Stomach (tissue), 9 donors: Measurements from ENCODE around the gene PGLYRP2. TPM values are rescaled to one million over a fixed set of nuclear protein-coding genes. Genes with fewer than 3 reads are reported as not detected.

Experiments
- DNase-seq, 2 donors: peaks; one replicate each; pipeline versions ENCODE4 v3.0.0 to v3.0.0-alpha.2; 2013 to 2019
- H3K27ac ChIP-seq, 5 donors: fragments of 200-600 bp in 4 of 5; sonication (generic) in 4 of 5; one replicate each; pipeline ENCODE4 v1.5.1; 2013 to 2019; ENCODE audit warnings: mild to moderate bottlenecking in 1 of 5, moderate library complexity in 1 of 5
- H3K27me3 ChIP-seq, 3 donors: fragments of 200-600 bp; sonication (generic); one replicate each; pipeline ENCODE4 v1.5.1; 2017 to 2019; ENCODE audit warnings: mixed run types in 1 of 3
- H3K36me3 ChIP-seq, 4 donors: fragments of 200-600 bp; sonication (generic); 1 replicate in 3 of 4; 2 replicates in 1 of 4; pipeline ENCODE4 v1.5.1; 2016 to 2019
- H3K4me1 ChIP-seq, 4 donors: fragments of 200-600 bp; sonication (generic); one replicate each; pipeline ENCODE4 v1.5.1; 2016 to 2019
- H3K4me3 ChIP-seq, 4 donors: fragments of 200-600 bp; sonication (generic) in 3 of 4; one replicate each; pipeline ENCODE4 v1.5.1; 2016 to 2019; ENCODE audit warnings: mild to moderate bottlenecking in 1 of 4
- H3K9me3 ChIP-seq, 4 donors: fragments of 200-600 bp; sonication (generic); one replicate each; pipeline ENCODE4 v1.5.1; 2016 to 2019
- EP300 ChIP-seq: sonication (generic); formaldehyde crosslinking; IDR thresholded peaks from one replicate; pipeline ENCODE4 v1.6.1; 2017; ENCODE audit warnings: antibody characterized with exemption
- POLR2A ChIP-seq, 4 donors: fragments of 450-650 bp; IDR thresholded peaks; one replicate each; pipeline ENCODE4 v1.6.1; 2016; ENCODE audit warnings: antibody characterized with exemption in 4 of 4, control low read depth in 2 of 4, mild to moderate bottlenecking in 1 of 4, moderate library complexity in 1 of 4
- POLR2AphosphoS5 ChIP-seq, 3 donors: sonication (generic); formaldehyde crosslinking; IDR thresholded peaks; one replicate each; pipeline ENCODE4 v1.6.1; 2016; ENCODE audit warnings: antibody characterized with exemption in 3 of 3
- WGBS, 5 donors: extraction: QIAGEN DNeasy Blood & Tissue Kit in 3 of 5; methylation state at CpG; one replicate each; pipeline versions ENCODE4 v1.1.5 to v1.1.7; 2013 to 2018; 5-methylcytosine and 5-hydroxymethylcytosine counted together
- intact Hi-C: fragments of 100-400 bp; cut with DNase I; formaldehyde crosslinking; loops from one replicate; pipeline ENCODE4 v1.15.1; 2023; ENCODE audit warnings: low total_unique reads
- polyA plus RNA-seq, 3 donors: library from polyadenylated mRNA; stranded (reverse); fragments of 200-250 nt; gene quantifications; one replicate each; pipeline ENCODE4 v1.2.3, GENCODE V29; 2013
- small RNA-seq, 4 donors: library from RNA; depleted of rRNA; stranded (forward); fragments of <200 nt; gene quantifications; one replicate each; pipeline ENCODE3, GENCODE V24; 2016
- total RNA-seq, 5 donors: library from RNA; depleted of rRNA; stranded (reverse); fragments of >200 nt; gene quantifications; one replicate each; pipeline versions ENCODE4 v1.1.0 to v1.2.3, GENCODE V29; 2014 to 2016
- TF ChIP-seq, protein P1 (sequence below), 7 experiments: fragments of 450-650 bp in 4 of 7; fragments of 200-600 bp in 3 of 7; sonication (generic) in 3 of 7; IDR thresholded peaks; one replicate each; pipeline ENCODE4 v1.5.1; 2016 to 2019; ENCODE audit warnings: antibody characterized with exemption in 7 of 7, control low read depth in 2 of 7, mild to moderate bottlenecking in 1 of 7
- donor health status: healthy with polysubstance abuse.
- donor health status: Bipolar disorder and iron deficiency.
- donor health status: healthy.

PGLYRP2 gene
- total and polyA plus RNA-seq, 8 donors: not detected

DNA sequence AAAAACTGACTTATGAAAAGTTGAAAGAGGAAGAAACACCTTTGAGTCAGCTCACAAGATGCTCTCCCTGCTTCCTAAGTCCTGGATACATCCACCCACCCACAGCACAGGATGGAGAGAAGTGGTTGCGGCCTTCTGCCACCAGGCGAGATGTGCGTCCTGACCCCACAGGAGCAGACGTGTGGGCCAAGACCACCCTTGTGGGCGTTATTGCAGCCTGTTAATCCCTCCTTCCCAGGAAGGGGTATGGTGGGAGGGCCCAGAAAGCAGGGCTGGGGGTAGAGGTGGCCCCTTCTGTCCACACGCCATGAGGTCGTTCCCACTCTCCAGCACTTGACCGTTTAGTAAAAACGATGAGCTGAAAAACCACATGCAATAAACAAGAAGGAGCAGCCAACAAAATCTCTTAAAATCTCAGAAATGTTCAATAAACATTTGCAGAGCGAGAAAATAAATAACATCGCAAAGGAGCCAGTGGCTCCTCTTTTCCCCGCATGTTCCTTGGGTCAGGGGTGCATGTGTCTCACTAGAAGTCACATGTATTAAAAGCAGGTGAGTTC lies 58.1 kb downstream of the PGLYRP2 start:
- no peak for DNase-seq
- Histone ChIP-seq H3K4me1 (peaks cover 41 to 57% (median 52%) of the 10 kb centered on the region in 4 donors), H3K4me3 (no peak overlapping the region), H3K36me3 (peaks cover 35 to 42% (median 41%) of the 10 kb centered on the region in 4 donors), H3K27ac (peak overlapping the region; percentile 59 to 82 (median 66)), H3K27me3 (no peaks in the 10 kb centered on the region), H3K9me3 (peaks cover 0 to 7% (median 0%) of the 10 kb centered on the region in 4 donors)
- WGBS, 5 donors: 55 to 75% (median 65%) methylated on average over 12 of the region's 12 CpGs
- TF ChIP-seq, protein P1, sequence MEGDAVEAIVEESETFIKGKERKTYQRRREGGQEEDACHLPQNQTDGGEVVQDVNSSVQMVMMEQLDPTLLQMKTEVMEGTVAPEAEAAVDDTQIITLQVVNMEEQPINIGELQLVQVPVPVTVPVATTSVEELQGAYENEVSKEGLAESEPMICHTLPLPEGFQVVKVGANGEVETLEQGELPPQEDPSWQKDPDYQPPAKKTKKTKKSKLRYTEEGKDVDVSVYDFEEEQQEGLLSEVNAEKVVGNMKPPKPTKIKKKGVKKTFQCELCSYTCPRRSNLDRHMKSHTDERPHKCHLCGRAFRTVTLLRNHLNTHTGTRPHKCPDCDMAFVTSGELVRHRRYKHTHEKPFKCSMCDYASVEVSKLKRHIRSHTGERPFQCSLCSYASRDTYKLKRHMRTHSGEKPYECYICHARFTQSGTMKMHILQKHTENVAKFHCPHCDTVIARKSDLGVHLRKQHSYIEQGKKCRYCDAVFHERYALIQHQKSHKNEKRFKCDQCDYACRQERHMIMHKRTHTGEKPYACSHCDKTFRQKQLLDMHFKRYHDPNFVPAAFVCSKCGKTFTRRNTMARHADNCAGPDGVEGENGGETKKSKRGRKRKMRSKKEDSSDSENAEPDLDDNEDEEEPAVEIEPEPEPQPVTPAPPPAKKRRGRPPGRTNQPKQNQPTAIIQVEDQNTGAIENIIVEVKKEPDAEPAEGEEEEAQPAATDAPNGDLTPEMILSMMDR (IDR thresholded peaks at IDR 0.05): no peak
- no peak for TF ChIP-seq POLR2A (IDR thresholded peaks at IDR 0.05)
- no peak for TF ChIP-seq EP300
- no peak for TF ChIP-seq POLR2AphosphoS5 (IDR thresholded peaks at IDR 0.05)
- intact Hi-C loops: no loop called here

DNA sequence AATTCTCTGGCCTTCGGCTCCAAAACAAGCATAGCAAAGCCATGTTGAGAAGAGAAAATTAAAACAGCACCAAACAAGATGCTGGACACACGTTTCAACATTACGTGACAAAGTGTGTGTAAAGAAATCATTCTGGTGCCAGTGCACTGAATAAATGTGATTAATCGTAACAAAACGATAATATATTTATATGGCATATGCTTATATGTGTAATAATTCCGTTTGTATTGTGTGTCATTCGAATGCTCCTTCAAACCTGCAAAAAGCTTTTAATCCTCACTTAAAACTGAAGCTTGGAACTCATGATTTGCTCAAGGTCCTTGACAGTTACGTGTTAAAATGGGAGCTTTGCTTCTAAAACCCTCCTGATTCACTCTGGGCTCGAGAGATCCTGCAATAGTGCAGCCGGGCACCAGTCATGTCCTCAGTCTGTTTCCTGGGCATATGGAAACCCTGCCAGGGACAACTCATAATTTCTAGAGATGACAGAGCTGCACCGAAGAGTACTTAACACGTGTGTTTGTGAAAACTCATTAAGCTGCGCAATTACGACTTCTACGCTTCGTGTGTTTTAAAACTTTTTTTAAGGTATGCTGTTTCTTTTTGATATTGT lies 59.8 kb downstream of the PGLYRP2 start:
- Histone ChIP-seq H3K9me3 (peaks cover 0 to 7% (median 0%) of the 10 kb centered on the region in 4 donors), H3K4me3 (peak overlapping the region; percentile 80 to 99 (median 98)), H3K4me1 (peaks cover 43 to 72% (median 65%) of the 10 kb centered on the region in 4 donors), H3K36me3 (peaks cover 22 to 39% (median 30%) of the 10 kb centered on the region in 4 donors), H3K27me3 (no peaks in the 10 kb centered on the region), H3K27ac (peak overlapping the region in 4 of 5 donors; percentile 88 to 94 (median 92))
- WGBS, 5 donors: 28 to 33% (median 29%) methylated on average over 16 of the region's 16 CpGs
- intact Hi-C loops: loop anchor here (5.0 kb wide), 1 partner anchor 42 kb away; the partner anchor contains the start of gene AKAP8
- DNase-seq: no peak
- TF ChIP-seq POLR2AphosphoS5 (IDR thresholded peaks at IDR 0.05) (no peak), POLR2A (IDR thresholded peaks at IDR 0.05) (no peak), EP300 (no peak)
- TF ChIP-seq, protein P1 (IDR thresholded peaks at IDR 0.05): no peak

Small RNA genes within 50 kb of the gene (small RNA-seq; reads per million reads assigned to genes)
- 0 reads per million in 4 donors for gene MIR1470

Other genes starting within 250 kb of the PGLYRP2 start
- gene EPHX3, start 247.1 kb downstream of the PGLYRP2 start, total RNA-seq: 1 to 10 TPM in 2 of 5 donors, not detected in 3; 1.1 to 4.2 TPM
- gene EPHX3, start 247.1 kb downstream of the PGLYRP2 start, polyA plus RNA-seq: 10 to 100 TPM in 1 of 3 donors, under 1 TPM in 1, not detected in 1; 0.31 to 12.8 TPM
- 100 to 1,000 TPM in 1 of 5 donors, 10 to 100 TPM in 4; 14.7 to 113 (median 49.7) TPM for gene BRD4, start 147.0 kb downstream of the PGLYRP2 start, total RNA-seq
- gene BRD4, start 147.0 kb downstream of the PGLYRP2 start, polyA plus RNA-seq: 10 to 100 TPM; 10.6 to 21.1 (median 14.8) TPM
- 10 to 100 TPM; 19.8 to 38.7 (median 23.7) TPM for gene AKAP8, start 99.7 kb downstream of the PGLYRP2 start, total RNA-seq
- gene AKAP8, start 99.7 kb downstream of the PGLYRP2 start, polyA plus RNA-seq: 10 to 100 TPM in 2 of 3 donors, 1 to 10 TPM in 1; 9.5 to 14.1 (median 13.7) TPM
- 100 to 1,000 TPM in 3 of 5 donors, 10 to 100 TPM in 2; 67.8 to 320 (median 120) TPM for gene AKAP8L, start 60.5 kb downstream of the PGLYRP2 start, total RNA-seq
- gene AKAP8L, start 60.5 kb downstream of the PGLYRP2 start, polyA plus RNA-seq: 100 to 1,000 TPM in 1 of 3 donors, 10 to 100 TPM in 2; 73.4 to 106 (median 73.7) TPM
- 100 to 1,000 TPM in 1 of 5 donors, 10 to 100 TPM in 4; 15.2 to 124 (median 60.3) TPM for gene WIZ, start 29.5 kb downstream of the PGLYRP2 start, total RNA-seq
- gene WIZ, start 29.5 kb downstream of the PGLYRP2 start, polyA plus RNA-seq: 10 to 100 TPM; 13.9 to 16.1 (median 14.2) TPM
- gene RASAL3, start 15.0 kb downstream of the PGLYRP2 start, total RNA-seq: 10 to 100 TPM in 2 of 5 donors, 1 to 10 TPM in 3; 1.1 to 21.2 (median 7.8) TPM
- gene RASAL3, start 15.0 kb downstream of the PGLYRP2 start, polyA plus RNA-seq: 1 to 10 TPM; 2.1 to 3.5 (median 2.5) TPM
- 10 to 100 TPM in 1 of 5 donors, 1 to 10 TPM in 1, under 1 TPM in 1, not detected in 2; 0.14 to 21.6 (median 1.8) TPM for gene CYP4F22, start 29.0 kb upstream of the PGLYRP2 start, total RNA-seq
- gene CYP4F22, start 29.0 kb upstream of the PGLYRP2 start, polyA plus RNA-seq: 1 to 10 TPM in 1 of 3 donors, under 1 TPM in 2; 0.12 to 1.1 (median 0.35) TPM
- not detected for gene CYP4F8, start 135.7 kb upstream of the PGLYRP2 start, total RNA-seq
- gene CYP4F8, start 135.7 kb upstream of the PGLYRP2 start, polyA plus RNA-seq: not detected
- gene CYP4F3, start 161.4 kb upstream of the PGLYRP2 start, total RNA-seq: 100 to 1,000 TPM in 1 of 5 donors, 10 to 100 TPM in 2, 1 to 10 TPM in 2; 4.9 to 100 (median 20.6) TPM
- gene CYP4F3, start 161.4 kb upstream of the PGLYRP2 start, polyA plus RNA-seq: 1 to 10 TPM in 1 of 3 donors, under 1 TPM in 2; 0.25 to 5.4 (median 0.31) TPM
- gene CYP4F12, start 193.6 kb upstream of the PGLYRP2 start, total RNA-seq: 100 to 1,000 TPM in 1 of 5 donors, 10 to 100 TPM in 4; 16.1 to 113 (median 38.2) TPM
- gene CYP4F12, start 193.6 kb upstream of the PGLYRP2 start, polyA plus RNA-seq: 10 to 100 TPM in 2 of 3 donors, 1 to 10 TPM in 1; 2.5 to 47.1 (median 10.2) TPM
- gene OR10H2, start 248.5 kb upstream of the PGLYRP2 start, total RNA-seq: not detected
- not detected for gene OR10H2, start 248.5 kb upstream of the PGLYRP2 start, polyA plus RNA-seq